IPS DF 4.7 (cell line): ENCODE measurements around the gene IQGAP2.

Experiments used
- DNase-seq: peaks from one replicate; pipeline ENCODE4 v3.0.0-alpha.2; 2013; ENCODE audit warnings: low spot score; ENCODE audit errors: extremely low read depth

The IQGAP2 gene

GRCh38 chr5:76476474-76477038 lies 73.5 kb downstream of the IQGAP2 start:
- DNase-seq: no peak

GRCh38 chr5:76477061-76477460 lies 74.0 kb downstream of the IQGAP2 start:
- no peak for DNase-seq

- no peak for DNase-seq
These were observed 74.5 kb downstream of the IQGAP2 start for GRCh38 chr5:76477571-76477970.

GRCh38 chr5:76479281-76479680 lies 76.2 kb downstream of the IQGAP2 start:
- no peak for DNase-seq

GRCh38 chr5:76479973-76480667 lies 77.0 kb downstream of the IQGAP2 start:
- DNase-seq: no peak

- DNase-seq: no peak
These were observed 79.9 kb downstream of the IQGAP2 start for GRCh38 chr5:76482984-76483383.

- no peak for DNase-seq
These were observed 80.3 kb downstream of the IQGAP2 start for GRCh38 chr5:76483433-76483832.

GRCh38 chr5:76483881-76484280 lies 80.8 kb downstream of the IQGAP2 start:
- no peak for DNase-seq

GRCh38 chr5:76485511-76485910 lies 82.4 kb downstream of the IQGAP2 start:
- DNase-seq: no peak

GRCh38 chr5:76487386-76487785 lies 84.3 kb downstream of the IQGAP2 start:
- no peak for DNase-seq

- no peak for DNase-seq
These were observed 84.7 kb downstream of the IQGAP2 start for GRCh38 chr5:76487821-76488220.

- no peak for DNase-seq
These were observed 85.9 kb downstream of the IQGAP2 start for GRCh38 chr5:76488969-76489368.

- DNase-seq: no peak
These were observed 87.0 kb downstream of the IQGAP2 start for GRCh38 chr5:76489877-76490688.

GRCh38 chr5:76490960-76491359 lies 87.9 kb downstream of the IQGAP2 start:
- DNase-seq: no peak

- no peak for DNase-seq
These were observed 89.7 kb downstream of the IQGAP2 start for GRCh38 chr5:76492819-76493189.

GRCh38 chr5:76493190-76493837 lies 90.2 kb downstream of the IQGAP2 start:
- no peak for DNase-seq

- no peak for DNase-seq
These were observed 91.1 kb downstream of the IQGAP2 start for GRCh38 chr5:76494201-76494600.

- no peak for DNase-seq
These were observed 92.8 kb downstream of the IQGAP2 start for GRCh38 chr5:76495870-76496269.

- no peak for DNase-seq
These were observed 94.0 kb downstream of the IQGAP2 start for GRCh38 chr5:76497065-76497460.

- DNase-seq: no peak
These were observed 95.1 kb downstream of the IQGAP2 start for GRCh38 chr5:76497986-76498717.

- DNase-seq: no peak
These were observed 96.5 kb downstream of the IQGAP2 start for GRCh38 chr5:76499507-76500161.
